ENCODE data around the gene DNAH3.
"Not testable (repeated sequence)": the region's sequence is repeated elsewhere in the genome, so short reads cannot be mapped to it uniquely, and the experiment has no call there.

Gene DNAH3

DNA sequence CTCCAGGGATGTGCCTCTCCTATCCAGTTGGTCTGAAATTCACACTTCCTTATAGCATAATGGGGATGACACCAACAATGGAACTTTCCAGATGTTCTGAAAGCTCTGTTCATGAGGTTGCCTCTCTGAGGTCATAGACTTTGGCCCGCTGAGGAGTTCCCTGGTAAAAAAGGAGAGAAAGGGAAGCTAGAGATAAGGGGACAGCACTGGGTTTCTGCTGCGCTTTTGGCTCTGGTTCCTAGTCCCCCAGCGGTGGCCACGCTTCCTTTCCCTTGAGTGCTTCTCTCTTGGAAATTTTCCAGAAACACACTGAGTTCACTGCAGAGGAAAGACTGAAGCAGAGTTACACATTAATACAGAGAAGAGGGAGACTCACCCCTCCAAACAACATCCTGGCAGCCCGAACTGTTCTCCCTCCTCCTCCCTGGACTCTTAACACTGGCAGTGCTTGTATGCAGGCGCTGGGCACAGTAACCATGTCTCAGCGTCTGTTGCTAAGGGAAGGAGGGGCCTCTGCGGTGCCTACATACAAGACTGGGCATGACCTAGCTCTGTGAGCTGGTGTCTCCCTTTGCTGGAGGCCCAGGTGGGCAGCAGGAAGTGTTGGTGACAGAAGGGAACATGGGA, at the start of gene DNAH3:
Gene DNAH3 (minus strand): TSS at position 472 of the 627 bp plus-strand sequence. CDS start 527 bp downstream, outside the sequence.
- no peak within 1 kb of the TSS for H3K4me3 ChIP-seq (ENCODE audit: low read depth in 1 of 5, low read length in 5 of 5)
- no peak within 1 kb of the TSS for H3K9ac ChIP-seq (ENCODE audit: low read length in 5 of 5)
- peaks cover 0 to 6% (median 3%) of the 10 kb centered on the region in 5 donors for H3K27me3 ChIP-seq (ENCODE audit: control insufficient read depth in 5 of 5, insufficient read depth in 4 of 5, low read length in 5 of 5)
- no peaks in the 10 kb centered on the region for H3K9me3 ChIP-seq (ENCODE audit: control insufficient read depth in 5 of 5, low read length in 5 of 5)
- H3K27ac ChIP-seq (ENCODE audit: low read depth, low read length) = no peak within 1 kb of the TSS
- H3K36me3 ChIP-seq (ENCODE audit: control insufficient read depth in 5 of 5, insufficient read depth in 5 of 5, low read length in 5 of 5) = no peaks in the 10 kb centered on the region
- H3K4me1 ChIP-seq (ENCODE audit: control insufficient read depth in 5 of 5, insufficient read depth in 5 of 5, low read length in 5 of 5) = peaks cover 0 to 6% (median 2%) of the 10 kb centered on the region in 5 donors

- H3K27ac ChIP-seq (ENCODE audit: low read depth, low read length) = no peak overlapping the region
- H3K4me1 ChIP-seq (ENCODE audit: control insufficient read depth in 5 of 5, insufficient read depth in 5 of 5, low read length in 5 of 5) = no peaks in the 10 kb centered on the region
- H3K36me3 ChIP-seq (ENCODE audit: control insufficient read depth in 5 of 5, insufficient read depth in 5 of 5, low read length in 5 of 5) = no peaks in the 10 kb centered on the region
- no peak overlapping the region for H3K4me3 ChIP-seq (ENCODE audit: low read depth in 1 of 5, low read length in 5 of 5)
- H3K27me3 ChIP-seq (ENCODE audit: control insufficient read depth in 5 of 5, insufficient read depth in 4 of 5, low read length in 5 of 5) = peaks cover 6 to 12% (median 11%) of the 10 kb centered on the region in 5 donors
- H3K9me3 ChIP-seq (ENCODE audit: control insufficient read depth in 5 of 5, low read length in 5 of 5) = no peaks in the 10 kb centered on the region
- H3K9ac ChIP-seq (ENCODE audit: low read length in 5 of 5) = no peak overlapping the region
Measured at GRCh38 chr16:21199607-21200218, 49.1 kb upstream of the DNAH3 start.

DNA sequence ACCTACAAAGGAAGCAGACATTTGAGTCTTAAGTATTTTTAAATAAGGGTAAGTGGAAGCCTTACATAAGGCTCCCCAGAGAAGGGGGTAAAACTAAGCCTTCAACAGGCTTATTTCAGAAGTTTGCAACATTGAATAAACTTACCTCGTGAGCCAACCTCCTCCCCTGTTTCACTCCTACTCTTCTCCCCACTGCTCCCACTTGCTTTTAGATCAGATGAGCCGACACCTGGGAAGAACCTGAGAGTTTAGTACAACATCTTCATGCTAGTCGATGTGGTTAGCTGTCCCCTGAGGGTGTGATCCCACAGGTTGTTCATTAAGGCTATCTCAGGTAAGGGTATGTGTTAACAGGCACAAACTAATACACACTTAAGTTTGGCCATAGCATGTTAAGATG, 47.0 kb upstream of the DNAH3 start:
- H3K27me3 ChIP-seq (ENCODE audit: control insufficient read depth in 5 of 5, insufficient read depth in 4 of 5, low read length in 5 of 5) = peaks cover 6 to 17% (median 11%) of the 10 kb centered on the region in 5 donors
- H3K4me3 ChIP-seq (ENCODE audit: low read depth in 1 of 5, low read length in 5 of 5) = no peak overlapping the region
- H3K27ac ChIP-seq (ENCODE audit: low read depth, low read length) = no peak overlapping the region

DNA sequence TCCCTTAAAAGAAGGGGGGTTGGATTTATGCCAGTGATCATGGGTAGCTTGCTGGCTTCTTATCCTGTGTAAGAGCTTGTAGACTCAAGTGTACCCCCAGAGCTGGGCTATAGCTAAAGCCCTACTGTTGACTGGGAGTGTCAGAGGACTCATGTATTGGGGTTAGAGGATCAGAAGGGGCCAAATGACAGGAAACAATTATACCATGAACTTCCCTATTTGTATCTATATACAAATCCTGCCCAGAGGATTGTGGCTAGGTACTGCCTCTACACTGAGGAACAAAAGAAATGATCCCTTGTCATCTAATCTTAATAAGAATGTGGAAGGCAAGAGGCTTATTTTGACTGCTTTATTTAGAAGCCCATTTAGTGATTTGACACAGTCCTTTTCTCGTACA, 46.5 kb upstream of the DNAH3 start:
- H3K36me3 ChIP-seq (ENCODE audit: control insufficient read depth in 5 of 5, insufficient read depth in 5 of 5, low read length in 5 of 5) = no peaks in the 10 kb centered on the region
- peaks cover 0 to under 1% (median 0%) of the 10 kb centered on the region in 5 donors for H3K9me3 ChIP-seq (ENCODE audit: control insufficient read depth in 5 of 5, low read length in 5 of 5)
- no peaks in the 10 kb centered on the region for H3K4me1 ChIP-seq (ENCODE audit: control insufficient read depth in 5 of 5, insufficient read depth in 5 of 5, low read length in 5 of 5)
- H3K9ac ChIP-seq (ENCODE audit: low read length in 5 of 5) = no peak overlapping the region
- no peak overlapping the region for H3K4me3 ChIP-seq (ENCODE audit: low read depth in 1 of 5, low read length in 5 of 5)
- peaks cover 6 to 17% (median 11%) of the 10 kb centered on the region in 5 donors for H3K27me3 ChIP-seq (ENCODE audit: control insufficient read depth in 5 of 5, insufficient read depth in 4 of 5, low read length in 5 of 5)
- no peak overlapping the region for H3K27ac ChIP-seq (ENCODE audit: low read depth, low read length)

More for the DNA sequence above, 47.0 kb upstream of the DNAH3 start:
- Histone ChIP-seq H3K9ac (ENCODE audit: low read length in 5 of 5) (no peak overlapping the region), H3K9me3 (ENCODE audit: control insufficient read depth in 5 of 5, low read length in 5 of 5) (no peaks in the 10 kb centered on the region), H3K36me3 (ENCODE audit: control insufficient read depth in 5 of 5, insufficient read depth in 5 of 5, low read length in 5 of 5) (no peaks in the 10 kb centered on the region), H3K4me1 (ENCODE audit: control insufficient read depth in 5 of 5, insufficient read depth in 5 of 5, low read length in 5 of 5) (no peaks in the 10 kb centered on the region)

- H3K9ac ChIP-seq (ENCODE audit: low read length in 5 of 5); H3K4me3 ChIP-seq (ENCODE audit: low read depth in 1 of 5, low read length in 5 of 5); H3K9me3 ChIP-seq (ENCODE audit: control insufficient read depth in 5 of 5, low read length in 5 of 5); H3K4me1 ChIP-seq (ENCODE audit: control insufficient read depth in 5 of 5, insufficient read depth in 5 of 5, low read length in 5 of 5); H3K36me3 ChIP-seq (ENCODE audit: control insufficient read depth in 5 of 5, insufficient read depth in 5 of 5, low read length in 5 of 5); H3K27ac ChIP-seq (ENCODE audit: low read depth, low read length): not testable (repeated sequence)
- peaks cover under 1 to 15% (median 8%) of the 10 kb centered on the region in 5 donors for H3K27me3 ChIP-seq (ENCODE audit: control insufficient read depth in 5 of 5, insufficient read depth in 4 of 5, low read length in 5 of 5)
Measured at GRCh38 chr16:21195330-21195729, 44.7 kb upstream of the DNAH3 start.

DNA sequence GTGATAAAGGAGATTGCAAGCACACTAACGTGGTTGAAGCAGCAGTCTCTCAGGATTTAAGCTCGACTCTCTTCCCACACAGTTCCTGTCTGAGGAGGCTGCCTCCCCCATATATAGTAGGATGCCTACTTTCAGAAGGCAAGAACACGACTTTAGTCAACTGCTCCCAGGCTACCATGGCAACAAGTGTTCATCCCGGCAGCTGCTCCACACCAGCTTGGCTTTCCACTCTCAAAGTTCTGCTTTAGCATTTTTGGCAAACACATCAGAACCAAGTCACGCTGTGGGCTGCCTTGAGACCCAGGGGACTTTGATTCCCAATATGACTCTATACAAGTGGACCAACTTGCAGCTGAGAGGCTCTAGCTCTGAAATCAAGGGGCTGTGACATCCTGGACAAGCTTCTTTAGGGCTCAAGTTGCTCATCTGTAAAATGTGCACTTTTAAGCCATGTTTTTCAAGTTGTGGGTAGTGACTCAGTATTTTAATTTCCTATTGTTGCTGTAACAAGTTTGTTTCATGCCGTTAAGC, 44.2 kb upstream of the DNAH3 start:
- no peak overlapping the region for H3K27ac ChIP-seq (ENCODE audit: low read depth, low read length)
- no peaks in the 10 kb centered on the region for H3K36me3 ChIP-seq (ENCODE audit: control insufficient read depth in 5 of 5, insufficient read depth in 5 of 5, low read length in 5 of 5)
- H3K27me3 ChIP-seq (ENCODE audit: control insufficient read depth in 5 of 5, insufficient read depth in 4 of 5, low read length in 5 of 5) = peaks cover 0 to 14% (median 8%) of the 10 kb centered on the region in 5 donors
- H3K4me1 ChIP-seq (ENCODE audit: control insufficient read depth in 5 of 5, insufficient read depth in 5 of 5, low read length in 5 of 5) = no peaks in the 10 kb centered on the region
- H3K4me3 ChIP-seq (ENCODE audit: low read depth in 1 of 5, low read length in 5 of 5) = no peak overlapping the region
- H3K9ac ChIP-seq (ENCODE audit: low read length in 5 of 5) = no peak overlapping the region
- peaks cover 0 to 10% (median 4%) of the 10 kb centered on the region in 5 donors for H3K9me3 ChIP-seq (ENCODE audit: control insufficient read depth in 5 of 5, low read length in 5 of 5)

GRCh38 chr16:21192991-21193390, 42.3 kb upstream of the DNAH3 start:
- H3K9ac ChIP-seq (ENCODE audit: low read length in 5 of 5) = no peak overlapping the region
- H3K27ac ChIP-seq (ENCODE audit: low read depth, low read length) = no peak overlapping the region
- H3K9me3 ChIP-seq (ENCODE audit: control insufficient read depth in 5 of 5, low read length in 5 of 5) = peaks cover 0 to 10% (median 4%) of the 10 kb centered on the region in 5 donors
- peaks cover 0 to 6% (median 2%) of the 10 kb centered on the region in 5 donors for H3K4me1 ChIP-seq (ENCODE audit: control insufficient read depth in 5 of 5, insufficient read depth in 5 of 5, low read length in 5 of 5)
- H3K36me3 ChIP-seq (ENCODE audit: control insufficient read depth in 5 of 5, insufficient read depth in 5 of 5, low read length in 5 of 5) = no peaks in the 10 kb centered on the region
- peaks cover 0 to 11% (median 6%) of the 10 kb centered on the region in 5 donors for H3K27me3 ChIP-seq (ENCODE audit: control insufficient read depth in 5 of 5, insufficient read depth in 4 of 5, low read length in 5 of 5)
- no peak overlapping the region for H3K4me3 ChIP-seq (ENCODE audit: low read depth in 1 of 5, low read length in 5 of 5)

DNA sequence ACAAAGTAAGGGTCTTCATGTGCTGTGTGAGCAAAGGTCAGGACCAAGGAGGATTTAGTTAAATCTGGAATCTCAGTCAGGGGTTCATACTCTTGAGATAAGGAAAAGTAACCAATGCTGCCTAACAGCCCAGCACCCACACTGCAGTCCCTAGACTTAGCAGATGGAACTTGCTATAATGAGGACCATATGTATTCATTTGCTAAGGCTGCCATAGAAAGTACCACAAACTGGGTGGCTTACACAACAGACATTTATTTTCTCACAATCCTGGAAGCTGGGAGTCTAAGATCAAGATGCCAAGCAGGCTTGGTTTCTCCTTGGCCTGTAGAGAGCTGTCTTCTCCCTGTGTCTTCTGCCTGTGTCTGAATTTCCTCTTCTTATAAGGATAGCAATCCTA, 40.0 kb upstream of the DNAH3 start:
- peaks cover 0 to 11% (median 2%) of the 10 kb centered on the region in 5 donors for H3K27me3 ChIP-seq (ENCODE audit: control insufficient read depth in 5 of 5, insufficient read depth in 4 of 5, low read length in 5 of 5)
- H3K4me3 ChIP-seq (ENCODE audit: low read depth in 1 of 5, low read length in 5 of 5) = no peak overlapping the region
- no peak overlapping the region for H3K27ac ChIP-seq (ENCODE audit: low read depth, low read length)
- H3K4me1 ChIP-seq (ENCODE audit: control insufficient read depth in 5 of 5, insufficient read depth in 5 of 5, low read length in 5 of 5) = peaks cover 0 to 6% (median 2%) of the 10 kb centered on the region in 5 donors
- H3K9ac ChIP-seq (ENCODE audit: low read length in 5 of 5) = no peak overlapping the region
- H3K36me3 ChIP-seq (ENCODE audit: control insufficient read depth in 5 of 5, insufficient read depth in 5 of 5, low read length in 5 of 5) = no peaks in the 10 kb centered on the region
- H3K9me3 ChIP-seq (ENCODE audit: control insufficient read depth in 5 of 5, low read length in 5 of 5) = peaks cover 0 to 10% (median 4%) of the 10 kb centered on the region in 5 donors

- Histone ChIP-seq H3K4me1 (ENCODE audit: control insufficient read depth in 5 of 5, insufficient read depth in 5 of 5, low read length in 5 of 5) (peaks cover 0 to 6% (median 2%) of the 10 kb centered on the region in 5 donors), H3K27ac (ENCODE audit: low read depth, low read length) (no peak overlapping the region), H3K4me3 (ENCODE audit: low read depth in 1 of 5, low read length in 5 of 5) (no peak overlapping the region), H3K9me3 (ENCODE audit: control insufficient read depth in 5 of 5, low read length in 5 of 5) (peaks cover 0 to 10% (median 4%) of the 10 kb centered on the region in 5 donors), H3K27me3 (ENCODE audit: control insufficient read depth in 5 of 5, insufficient read depth in 4 of 5, low read length in 5 of 5) (peaks cover 0 to 9% (median 2%) of the 10 kb centered on the region in 5 donors), H3K36me3 (ENCODE audit: control insufficient read depth in 5 of 5, insufficient read depth in 5 of 5, low read length in 5 of 5) (no peaks in the 10 kb centered on the region), H3K9ac (ENCODE audit: low read length in 5 of 5) (no peak overlapping the region)
Measured at GRCh38 chr16:21190013-21190412, 39.4 kb upstream of the DNAH3 start.

DNA sequence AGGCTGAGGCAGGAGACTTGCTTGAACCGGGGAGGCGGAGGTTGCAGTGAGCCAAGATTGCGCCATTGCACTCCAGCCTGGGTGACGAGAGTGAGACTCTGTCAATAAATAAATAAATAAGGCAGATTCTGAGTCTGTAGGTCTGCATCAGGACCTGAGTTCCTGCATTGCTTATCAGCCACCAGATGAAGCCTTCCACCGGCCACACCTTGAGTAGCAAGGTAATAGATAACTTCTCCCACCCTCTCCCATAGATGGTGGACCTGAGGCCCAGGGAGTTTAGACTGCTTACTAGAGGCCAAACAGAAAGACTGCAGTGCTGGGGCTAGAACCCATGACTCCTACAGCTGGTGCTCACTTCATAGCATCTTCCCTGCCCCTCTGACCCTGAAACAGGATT, 38.7 kb upstream of the DNAH3 start:
- no peaks in the 10 kb centered on the region for H3K36me3 ChIP-seq (ENCODE audit: control insufficient read depth in 5 of 5, insufficient read depth in 5 of 5, low read length in 5 of 5)
- H3K27ac ChIP-seq (ENCODE audit: low read depth, low read length) = no peak overlapping the region
- peaks cover 0 to 3% (median 2%) of the 10 kb centered on the region in 5 donors for H3K27me3 ChIP-seq (ENCODE audit: control insufficient read depth in 5 of 5, insufficient read depth in 4 of 5, low read length in 5 of 5)
- H3K4me3 ChIP-seq (ENCODE audit: low read depth in 1 of 5, low read length in 5 of 5) = no peak overlapping the region
- H3K9ac ChIP-seq (ENCODE audit: low read length in 5 of 5) = no peak overlapping the region
- peaks cover 0 to 6% (median 2%) of the 10 kb centered on the region in 5 donors for H3K4me1 ChIP-seq (ENCODE audit: control insufficient read depth in 5 of 5, insufficient read depth in 5 of 5, low read length in 5 of 5)
- peaks cover 0 to 10% (median 4%) of the 10 kb centered on the region in 5 donors for H3K9me3 ChIP-seq (ENCODE audit: control insufficient read depth in 5 of 5, low read length in 5 of 5)
